Naive thymus-derived CD8-positive, alpha-beta T cell (primary cell): ENCODE data around the gene SAFB2. TPM values are rescaled to one million over a fixed set of nuclear protein-coding genes. Genes with fewer than 3 reads are reported as not detected.
A peak's percentile ranks its signal among the peaks of the same experiment; 100 is the strongest.

Experiments
- ATAC-seq, 2 donors: fragments of 150-1000 bp; cut with Tn5 transposase in 1 of 2; sonication (Bioruptor Pico), chemical (Tn5 transposase) in 1 of 2; 1 replicate in 1 of 2; 2 replicates in 1 of 2; pipeline ENCODE4 v1.10.0; 2021; ENCODE audit warnings: mild to moderate bottlenecking in 2 of 2, moderate library complexity in 2 of 2
- POLR2A ChIA-PET: fragments of 350-600 bp; sonication (Branson Sonifier 250); formaldehyde crosslinking; loops from one replicate; lab custom pipeline; 2021; ENCODE audit warnings: antibody characterized with exemption; lab: Charles Lee
- DNase-seq, 10 donors: peaks; one replicate each; pipeline versions ENCODE4 v3.0.0 to v3.0.0-alpha.2; 2020 to 2022
- H3K27ac Mint-ChIP-seq, 10 donors: one replicate each; pipeline ENCODE4 v1.8.0; 2020 to 2022; ENCODE audit warnings: mild to moderate bottlenecking in 10 of 10, mixed read lengths in 10 of 10, moderate library complexity in 4 of 10, inconsistent platforms in 1 of 10
- H3K27me3 Mint-ChIP-seq, 5 donors: one replicate each; pipeline ENCODE4 v1.8.0; 2021 to 2022; ENCODE audit warnings: mixed read lengths in 5 of 5
- H3K36me3 Mint-ChIP-seq, 3 donors: one replicate each; pipeline ENCODE4 v1.8.0; 2020 to 2022; ENCODE audit warnings: mixed read lengths in 3 of 3, mild to moderate bottlenecking in 2 of 3, inconsistent platforms in 1 of 3
- H3K4me1 Mint-ChIP-seq, 4 donors: one replicate each; pipeline ENCODE4 v1.8.0; 2021 to 2022; ENCODE audit warnings: mixed read lengths in 4 of 4
- H3K4me3 Mint-ChIP-seq, 10 donors: one replicate each; pipeline ENCODE4 v1.8.0; 2020 to 2022; ENCODE audit warnings: mild to moderate bottlenecking in 10 of 10, mixed read lengths in 10 of 10, moderate library complexity in 6 of 10, inconsistent platforms in 1 of 10
- H3K9me3 Mint-ChIP-seq, 9 donors: one replicate each; pipeline ENCODE4 v1.8.0; 2020 to 2022; ENCODE audit warnings: mixed read lengths in 9 of 9, mild to moderate bottlenecking in 3 of 9, inconsistent platforms in 1 of 9, moderate library complexity in 1 of 9
- polyA plus RNA-seq, 3 donors: library from polyadenylated mRNA; unstranded; fragments of 300-500 nt; fragmentation: Illumina TruSeq; gene quantifications; one replicate each; pipeline ENCODE4 v1.2.3, GENCODE V29; 2021
- total RNA-seq, 8 experiments: library from RNA in 2 of 8; stranded (reverse) in 2 of 8; gene quantifications; one replicate each; pipeline ENCODE4 v1.2.3 and lab custom pipeline; 2021 to 2026

Gene SAFB2
- total and polyA plus RNA-seq, 5 experiments from 2014 or later = 25.8 to 221 (median 47.4) TPM

GRCh38 chr19:5588906-5589676, 33.5 kb downstream of the SAFB2 start:
- H3K9me3 Mint-ChIP-seq = no peaks in the 10 kb centered on the region
- no peaks in the 10 kb centered on the region for H3K27me3 Mint-ChIP-seq
- DNase-seq = no peak
- H3K4me3 Mint-ChIP-seq = no peak overlapping the region
- peaks cover 8 to 22% (median 15%) of the 10 kb centered on the region in 4 donors for H3K4me1 Mint-ChIP-seq
- H3K27ac Mint-ChIP-seq = peak overlapping the region in 1 of 10 donors; percentile 34
- no peak for ATAC-seq
- POLR2A ChIA-PET = no interaction called here
- H3K36me3 Mint-ChIP-seq = peaks cover 0 to 74% (median 19%) of the 10 kb centered on the region in 3 donors

- no peak for DNase-seq
- POLR2A ChIA-PET = no interaction called here
These were observed 34.1 kb downstream of the SAFB2 start for GRCh38 chr19:5588441-5588840.

GRCh38 chr19:5587661-5588060, 34.9 kb downstream of the SAFB2 start:
- no peaks in the 10 kb centered on the region for H3K27me3 Mint-ChIP-seq
- DNase-seq (no peak), ATAC-seq (no peak)
- no peak overlapping the region for H3K4me3 Mint-ChIP-seq
- H3K27ac Mint-ChIP-seq = peak overlapping the region in 4 of 10 donors; percentile 13 to 69 (median 32)
- peaks cover 8 to 22% (median 15%) of the 10 kb centered on the region in 4 donors for H3K4me1 Mint-ChIP-seq
- H3K36me3 Mint-ChIP-seq = peaks cover 0 to 62% (median 10%) of the 10 kb centered on the region in 3 donors
- H3K9me3 Mint-ChIP-seq = no peaks in the 10 kb centered on the region
- POLR2A ChIA-PET = interaction anchor here (0.7 kb wide), 1 partner anchor 693 kb away, joined by 3 read pairs; no protein-coding TSS in a partner anchor

More at GRCh38 chr19:5588441-5588840, 34.1 kb downstream of the SAFB2 start:
- no peaks in the 10 kb centered on the region for H3K27me3 Mint-ChIP-seq
- H3K9me3 Mint-ChIP-seq = no peaks in the 10 kb centered on the region
- peak overlapping the region in 1 of 10 donors; percentile 27 for H3K27ac Mint-ChIP-seq
- peaks cover 0 to 70% (median 18%) of the 10 kb centered on the region in 3 donors for H3K36me3 Mint-ChIP-seq
- H3K4me1 Mint-ChIP-seq = peaks cover 8 to 22% (median 15%) of the 10 kb centered on the region in 4 donors
- H3K4me3 Mint-ChIP-seq = no peak overlapping the region
- ATAC-seq = no peak

- no peaks in the 10 kb centered on the region for H3K9me3 Mint-ChIP-seq
- no peak for DNase-seq
- no peak for ATAC-seq
- H3K36me3 Mint-ChIP-seq = peaks cover 0 to 56% (median 7%) of the 10 kb centered on the region in 3 donors
- no peaks in the 10 kb centered on the region for H3K27me3 Mint-ChIP-seq
- no peak overlapping the region for H3K4me3 Mint-ChIP-seq
- peak overlapping the region in 3 of 10 donors; percentile 25 to 84 (median 82) for H3K27ac Mint-ChIP-seq
- POLR2A ChIA-PET = no interaction called here
- H3K4me1 Mint-ChIP-seq = peaks cover 8 to 22% (median 15%) of the 10 kb centered on the region in 4 donors
These were observed 35.5 kb downstream of the SAFB2 start for GRCh38 chr19:5587071-5587455.

GRCh38 chr19:5586300-5587070, 36.1 kb downstream of the SAFB2 start:
- H3K4me1 Mint-ChIP-seq = peaks cover 8 to 22% (median 15%) of the 10 kb centered on the region in 4 donors
- peak overlapping the region in 5 of 10 donors; percentile 11 to 73 (median 36) for H3K4me3 Mint-ChIP-seq
- no peaks in the 10 kb centered on the region for H3K27me3 Mint-ChIP-seq
- no peaks in the 10 kb centered on the region for H3K9me3 Mint-ChIP-seq
- DNase-seq (no peak), ATAC-seq (peak; percentile 41)
- POLR2A ChIA-PET = no interaction called here
- H3K36me3 Mint-ChIP-seq = peaks cover 0 to 51% (median 7%) of the 10 kb centered on the region in 3 donors
- H3K27ac Mint-ChIP-seq = peak overlapping the region in 6 of 10 donors; percentile 44 to 95 (median 80)

- Mint-ChIP-seq H3K4me3 (peak overlapping the region in 9 of 10 donors; percentile 36 to 82 (median 70)), H3K36me3 (peaks cover 0 to 45% (median 7%) of the 10 kb centered on the region in 3 donors), H3K4me1 (peaks cover 8 to 22% (median 15%) of the 10 kb centered on the region in 4 donors), H3K9me3 (no peaks in the 10 kb centered on the region), H3K27ac (peak overlapping the region; percentile 37 to 95 (median 80)), H3K27me3 (no peaks in the 10 kb centered on the region)
- POLR2A ChIA-PET = interaction anchor here (0.6 to 1.4 kb wide), 2 partner anchors 38 to 1102 kb away, joined by 4 to 10 read pairs; partner anchors contain the start of gene SAFB
- peak; percentile 61 to 76 for ATAC-seq
- DNase-seq = peak in 7 of 10 donors; percentile 20 to 52 (median 38)
These were observed 36.9 kb downstream of the SAFB2 start for GRCh38 chr19:5585461-5586299.

GRCh38 chr19:5580161-5580571, 42.4 kb downstream of the SAFB2 start:
- ATAC-seq (no peak), DNase-seq (no peak)
- H3K4me3 Mint-ChIP-seq = no peak overlapping the region
- H3K36me3 Mint-ChIP-seq = peaks cover 0 to 7% (median 0%) of the 10 kb centered on the region in 3 donors
- peaks cover 7 to 14% (median 10%) of the 10 kb centered on the region in 4 donors for H3K4me1 Mint-ChIP-seq
- H3K9me3 Mint-ChIP-seq = no peaks in the 10 kb centered on the region
- POLR2A ChIA-PET = no interaction called here
- H3K27ac Mint-ChIP-seq = peak overlapping the region in 2 of 10 donors; percentile 53 to 76
- H3K27me3 Mint-ChIP-seq = no peaks in the 10 kb centered on the region

GRCh38 chr19:5579697-5580096, 42.9 kb downstream of the SAFB2 start:
- POLR2A ChIA-PET = no interaction called here
- Mint-ChIP-seq H3K9me3 (no peaks in the 10 kb centered on the region), H3K4me1 (peaks cover 7 to 14% (median 10%) of the 10 kb centered on the region in 4 donors), H3K27ac (no peak overlapping the region), H3K4me3 (no peak overlapping the region), H3K36me3 (peaks cover 0 to 7% (median 0%) of the 10 kb centered on the region in 3 donors), H3K27me3 (no peaks in the 10 kb centered on the region)
- DNase-seq (no peak), ATAC-seq (no peak)

GRCh38 chr19:5579286-5579685, 43.3 kb downstream of the SAFB2 start:
- H3K27me3 Mint-ChIP-seq = no peaks in the 10 kb centered on the region
- no peak for DNase-seq
- no peak overlapping the region for H3K4me3 Mint-ChIP-seq
- ATAC-seq = no peak
- POLR2A ChIA-PET = no interaction called here
- peak overlapping the region in 1 of 10 donors; percentile 33 for H3K27ac Mint-ChIP-seq
- peaks cover 7 to 11% (median 9%) of the 10 kb centered on the region in 4 donors for H3K4me1 Mint-ChIP-seq
- no peaks in the 10 kb centered on the region for H3K9me3 Mint-ChIP-seq
- peaks cover 0 to 7% (median 0%) of the 10 kb centered on the region in 3 donors for H3K36me3 Mint-ChIP-seq

GRCh38 chr19:5578097-5578846, 44.3 kb downstream of the SAFB2 start:
- H3K4me1 Mint-ChIP-seq = peaks cover 7 to 11% (median 8%) of the 10 kb centered on the region in 4 donors
- H3K9me3 Mint-ChIP-seq = no peaks in the 10 kb centered on the region
- H3K27ac Mint-ChIP-seq = peak overlapping the region in 3 of 10 donors; percentile 49 to 71 (median 62)
- peak; percentile 50 to 83 (median 72) for DNase-seq
- H3K27me3 Mint-ChIP-seq = no peaks in the 10 kb centered on the region
- ATAC-seq = peak; percentile 92 to 94
- H3K4me3 Mint-ChIP-seq = peak overlapping the region in 4 of 10 donors; percentile 1 to 49 (median 23)
- peaks cover 0 to 5% (median 0%) of the 10 kb centered on the region in 3 donors for H3K36me3 Mint-ChIP-seq
- POLR2A ChIA-PET = no interaction called here

GRCh38 chr19:5575590-5575989, 47.0 kb downstream of the SAFB2 start:
- Mint-ChIP-seq H3K9me3 (no peaks in the 10 kb centered on the region), H3K27ac (no peak overlapping the region), H3K27me3 (peaks cover 0 to 2% (median 0%) of the 10 kb centered on the region in 5 donors), H3K4me3 (no peak overlapping the region), H3K4me1 (peaks cover 7 to 11% (median 9%) of the 10 kb centered on the region in 4 donors), H3K36me3 (peaks cover 0 to 2% (median 0%) of the 10 kb centered on the region in 3 donors)
- no peak for DNase-seq
- no peak for ATAC-seq
- POLR2A ChIA-PET = no interaction called here
